ENCODE measurements around the gene SPG11.

SPG11 gene

GRCh38 chr15:44603126-44603525 lies 60.3 kb downstream of the SPG11 start:
- no peak for DNase-seq (ENCODE audit: low spot score)
- CTCF ChIA-PET: no interaction called here
- POLR2A ChIA-PET (ENCODE audit: low non-redundant PET): no interaction called here
- no peak overlapping the region for H3K27ac ChIP-seq
- TF ChIP-seq CTCF (conservative IDR thresholded peaks at IDR 0.05; ENCODE audit: low read depth): no peak

- no peak for TF ChIP-seq CTCF (conservative IDR thresholded peaks at IDR 0.05; ENCODE audit: low read depth)
- no peak overlapping the region for H3K27ac ChIP-seq
- no peak for DNase-seq (ENCODE audit: low spot score)
- CTCF ChIA-PET: interaction anchor here (0.6 to 1.0 kb wide), 2 partner anchors 14 to 20 kb away, joined by 3 to 4 read pairs; no protein-coding TSS in a partner anchor
- POLR2A ChIA-PET (ENCODE audit: low non-redundant PET): no interaction called here
Observed at GRCh38 chr15:44598892-44599291, 64.6 kb downstream of the SPG11 start.

- ChIA-PET POLR2A (ENCODE audit: low non-redundant PET) (no interaction called here), CTCF (interaction anchor here (0.6 to 0.7 kb wide), 3 partner anchors 15 to 308 kb away, joined by 3 read pairs; no protein-coding TSS in a partner anchor)
- no peak for DNase-seq (ENCODE audit: low spot score)
- H3K27ac ChIP-seq: no peak overlapping the region
- TF ChIP-seq CTCF (conservative IDR thresholded peaks at IDR 0.05; ENCODE audit: low read depth): no peak
Observed at GRCh38 chr15:44598066-44598465, 65.4 kb downstream of the SPG11 start.

GRCh38 chr15:44596511-44597010 lies 66.9 kb downstream of the SPG11 start:
- POLR2A ChIA-PET (ENCODE audit: low non-redundant PET): no interaction called here
- DNase-seq (ENCODE audit: low spot score): no peak
- H3K27ac ChIP-seq: no peak overlapping the region
- TF ChIP-seq CTCF (conservative IDR thresholded peaks at IDR 0.05; ENCODE audit: low read depth): no peak
- CTCF ChIA-PET: interaction anchor here (0.6 kb wide), 1 partner anchor 46 kb away, joined by 4 read pairs; no protein-coding TSS in a partner anchor

GRCh38 chr15:44595656-44596510 lies 67.6 kb downstream of the SPG11 start:
- ChIA-PET CTCF (no interaction called here), POLR2A (ENCODE audit: low non-redundant PET) (no interaction called here)
- no peak for DNase-seq (ENCODE audit: low spot score)
- no peak for TF ChIP-seq CTCF (conservative IDR thresholded peaks at IDR 0.05; ENCODE audit: low read depth)
- no peak overlapping the region for H3K27ac ChIP-seq

- H3K27ac ChIP-seq: no peak overlapping the region
- CTCF ChIA-PET: no interaction called here
- POLR2A ChIA-PET (ENCODE audit: low non-redundant PET): no interaction called here
- no peak for TF ChIP-seq CTCF (conservative IDR thresholded peaks at IDR 0.05; ENCODE audit: low read depth)
- no peak for DNase-seq (ENCODE audit: low spot score)
Observed at GRCh38 chr15:44595246-44595645, 68.2 kb downstream of the SPG11 start.
